EL (cell line): ENCODE results near the gene EDDM13.
"Not testable (repeated sequence)": the region's sequence is repeated elsewhere in the genome, so short reads cannot be mapped to it uniquely, and the experiment has no call there.

Experiments
- DNase-seq: peaks from one replicate; pipeline ENCODE4 v3.0.0-alpha.2; 2016

EDDM13 gene

GRCh38 chr19:56272161-56272798, at the start of gene EDDM13:
Gene EDDM13 (plus strand): TSS chr19:56272748. CDS start chr19:56272835, 87 bp downstream.
- no peak for DNase-seq

- no peak for DNase-seq
Observed at GRCh38 chr19:56222901-56223300, 49.6 kb upstream of the EDDM13 start.

GRCh38 chr19:56223481-56223880, 49.1 kb upstream of the EDDM13 start:
- no peak for DNase-seq

- peak; percentile 46 for DNase-seq
Observed at GRCh38 chr19:56245121-56245740, 27.3 kb upstream of the EDDM13 start.

GRCh38 chr19:56245764-56246163, 26.8 kb upstream of the EDDM13 start:
- DNase-seq = not testable (repeated sequence)

GRCh38 chr19:56248736-56249338, 23.7 kb upstream of the EDDM13 start:
- DNase-seq = not testable (repeated sequence)

- peak; percentile 60 for DNase-seq
Observed at GRCh38 chr19:56252699-56253422, 19.7 kb upstream of the EDDM13 start.

- peak; percentile 53 for DNase-seq
Observed at GRCh38 chr19:56253737-56254136, 18.8 kb upstream of the EDDM13 start.

GRCh38 chr19:56258272-56258671, 14.3 kb upstream of the EDDM13 start:
- DNase-seq = no peak

GRCh38 chr19:56261145-56261544, 11.4 kb upstream of the EDDM13 start:
- no peak for DNase-seq

- DNase-seq = not testable (repeated sequence)
Observed at GRCh38 chr19:56261932-56262331, 10.6 kb upstream of the EDDM13 start.

- no peak for DNase-seq
Observed at GRCh38 chr19:56263319-56263718, 9.2 kb upstream of the EDDM13 start.

- DNase-seq = no peak
Observed at GRCh38 chr19:56266051-56266450, 6.5 kb upstream of the EDDM13 start.

GRCh38 chr19:56269348-56269747, 3.2 kb upstream of the EDDM13 start:
- no peak for DNase-seq

GRCh38 chr19:56270676-56271075, 1.9 kb upstream of the EDDM13 start:
- no peak for DNase-seq

GRCh38 chr19:56271151-56271550, 1.4 kb upstream of the EDDM13 start:
- no peak for DNase-seq

- peak; percentile 49 for DNase-seq
Observed at GRCh38 chr19:56273563-56274117, 1.1 kb downstream of the EDDM13 start.

- DNase-seq = no peak
Observed at GRCh38 chr19:56282809-56283208, 10.3 kb downstream of the EDDM13 start.

- no peak for DNase-seq
Observed at GRCh38 chr19:56284746-56285145, 12.2 kb downstream of the EDDM13 start.

GRCh38 chr19:56290104-56290503, 17.6 kb downstream of the EDDM13 start:
- DNase-seq = no peak

GRCh38 chr19:56291867-56292266, 19.3 kb downstream of the EDDM13 start:
- no peak for DNase-seq

- DNase-seq = peak; percentile 26
Observed at GRCh38 chr19:56294549-56294948, 22.0 kb downstream of the EDDM13 start.
